GM12878 (cell line): ENCODE results near the gene IRF1. TPM values are rescaled to one million over a fixed set of nuclear protein-coding genes. Genes with fewer than 3 reads are reported as not detected.
A peak's percentile ranks its signal among the peaks of the same experiment; 100 is the strongest.

Experiments used
- ATAC-seq: fragments of 200-7000 bp; cut with Tn5 transposase; 3 replicates; pipeline ENCODE4 v1.9.1; 2020; ENCODE audit warnings: mild to moderate bottlenecking, moderate library complexity
- BruUV-seq: library from RNA; stranded (reverse); fragments of 400-500 nt; replicated peaks from 2 replicates; lab custom pipeline; 2021; lab: Mats Ljungman, UMichigan
- CTCF ChIA-PET: fragments of 300-600 bp; sonication (Branson Sonifier 250); formaldehyde crosslinking; extraction: SDS; loops from one replicate; lab custom pipeline; 2021; ENCODE audit warnings: inconsistent platforms; lab: Yijun Ruan, JAX
- POLR2A ChIA-PET: fragments of 350-600 bp; formaldehyde crosslinking; extraction: SDS; loops from one replicate; lab custom pipeline; 2021; ENCODE audit warnings: inconsistent platforms; lab: Charles Lee
- RAD21 ChIA-PET: fragments of 300-600 bp; sonication (Branson Sonifier 250); formaldehyde crosslinking; loops from one replicate; lab custom pipeline; 2023; ENCODE audit warnings: antibody characterized with exemption; ENCODE audit not compliant: unreplicated experiment; lab: Charles Lee
- SMC1A ChIA-PET: fragments of 300-600 bp; sonication (Branson Sonifier 250); formaldehyde crosslinking; loops from one replicate; lab custom pipeline; 2023; ENCODE audit not compliant: unreplicated experiment, uncharacterized antibody; lab: Charles Lee
- DNase-seq: peaks from one replicate; pipeline ENCODE4 v3.0.0-alpha.2; 2011; ENCODE audit warnings: low read depth, low spot score
- FAIRE-seq: peaks from 3 replicates; lab custom pipeline; 2011; peaks lifted over from hg19 to GRCh38; lab: Jason Lieb, UNC
- H2AFZ ChIP-seq: 2 replicates; pipeline ENCODE4 v1.6.0; 2011; ENCODE audit warnings: low read depth, low read length, control low read depth; ENCODE audit not compliant: control insufficient read depth
- H3K27ac ChIP-seq: 2 replicates; pipeline ENCODE4 v1.5.1; 2011; ENCODE audit warnings: control low read depth; ENCODE audit not compliant: control insufficient read depth, insufficient read depth
- H3K27me3 ChIP-seq, 2 experiments: replicated peaks in 1 of 2; 2 replicates each; pipeline versions ENCODE4 v1.6.0 to v1.6.1; 2011; ENCODE audit warnings: low read length in 1 of 2; ENCODE audit not compliant: control insufficient read depth in 2 of 2, insufficient read depth in 2 of 2
- H3K36me3 ChIP-seq, 2 experiments: 2 replicates each; pipeline ENCODE4 v1.5.1; 2011; ENCODE audit warnings: low read length in 1 of 2; ENCODE audit not compliant: control insufficient read depth in 2 of 2, insufficient read depth in 2 of 2
- H3K4me1 ChIP-seq: 2 replicates; pipeline ENCODE4 v1.6.1; 2011; ENCODE audit warnings: mild to moderate bottlenecking, low read length, moderate library complexity, mixed read lengths; ENCODE audit not compliant: control insufficient read depth, insufficient read depth
- H3K4me2 ChIP-seq: 2 replicates; pipeline ENCODE4 v1.6.0; 2011; ENCODE audit warnings: control low read depth; ENCODE audit not compliant: control insufficient read depth, insufficient read depth
- H3K4me3 ChIP-seq: fragments of 200-600 bp; sonication (generic); 2 replicates; pipeline ENCODE4 v1.5.1; 2016
- H3K79me2 ChIP-seq: 2 replicates; pipeline ENCODE4 v1.6.0; 2011; ENCODE audit warnings: low read length; ENCODE audit not compliant: control insufficient read depth, insufficient read depth
- H3K9ac ChIP-seq: 2 replicates; pipeline ENCODE4 v1.8.0; 2011; ENCODE audit warnings: low read length, control low read depth, mixed read lengths; ENCODE audit not compliant: control insufficient read depth, insufficient read depth
- H3K9me3 ChIP-seq: replicated peaks from 3 replicates; pipeline ENCODE4 v1.5.1; 2011; ENCODE audit warnings: mild to moderate bottlenecking, low read length; ENCODE audit not compliant: control insufficient read depth, insufficient read depth
- H4K20me1 ChIP-seq: 2 replicates; pipeline ENCODE4 v1.6.0; 2011; ENCODE audit not compliant: control insufficient read depth, insufficient read depth
- EZH2 ChIP-seq: IDR thresholded peaks from 2 replicates; pipeline ENCODE4 v1.6.1; 2012; ENCODE audit warnings: low read depth, mild to moderate bottlenecking, control low read depth, inconsistent platforms, low read length, borderline replicate concordance; ENCODE audit not compliant: control insufficient read depth
- IKZF2 ChIP-seq, 2 experiments: fragments of 450-650 bp; IDR thresholded peaks; 2 replicates each; pipeline ENCODE4 v1.6.1; 2017; ENCODE audit warnings: mild to moderate bottlenecking in 2 of 2, moderate library complexity in 2 of 2
- NFYA ChIP-seq: IDR thresholded peaks from 2 replicates; pipeline ENCODE4 v1.6.1; 2011; ENCODE audit warnings: low read depth, mild to moderate bottlenecking, low read length, improper control_type of control experiment, borderline replicate concordance
- POLR2A ChIP-seq: IDR thresholded peaks from 2 replicates; pipeline ENCODE4 v1.6.1; 2011; ENCODE audit warnings: low read depth, mild to moderate bottlenecking, low read length
- RAD21 ChIP-seq: IDR thresholded peaks from 2 replicates; pipeline ENCODE4 v1.6.1; 2011; ENCODE audit warnings: mild to moderate bottlenecking, low read depth, low read length, moderate library complexity; ENCODE audit not compliant: insufficient read depth
- WGBS: methylation state at CpG from one replicate; pipeline ENCODE4 v1.1.6; 2016; ENCODE audit warnings: low lambda C conversion rate; ENCODE audit not compliant: insufficient replicate concordance, insufficient coverage; ENCODE audit errors: missing lambda C conversion rate; 5-methylcytosine and 5-hydroxymethylcytosine counted together
- in situ Hi-C: fragments of 300-500 bp; cut with MboI; formaldehyde crosslinking; loops from 9 replicates; pipeline ENCODE4 v1.14.3; 2018; ENCODE audit warnings: mixed read lengths
- intact Hi-C: fragments of 100-400 bp; cut with micrococcal nuclease; formaldehyde crosslinking; loops from one replicate; pipeline ENCODE4 v1.14.2; 2022; ENCODE audit not compliant: unreplicated experiment
- polyA plus RNA-seq, 11 experiments: library from polyadenylated mRNA; depleted of rRNA in 4 of 11; unstranded in 6 of 11; stranded (reverse) in 5 of 11; fragments of >200 nt; fragmentation: Nextera tagmentation in 4 of 11; fragmentation: Illumina TruSeq in 1 of 11; extraction: Ambion mirVana in 4 of 11; extraction: Trizol in 1 of 11; gene quantifications; 1 replicate in 1 of 11; 2 replicates in 10 of 11; pipeline versions ENCODE4 v1.2.1 to v1.2.3, GENCODE V29; 2011 to 2016; ENCODE audit warnings: inconsistent platforms in 2 of 11, missing spikeins in 2 of 11, low read depth in 1 of 11
- total RNA-seq, 4 experiments: library from RNA; depleted of rRNA in 3 of 4; stranded (reverse); fragments of >200 nt in 3 of 4; fragmentation: Illumina TruSeq in 1 of 4; extraction: Trizol in 1 of 4; gene quantifications; 2 replicates each; pipeline versions ENCODE4 v1.2.1 to v1.2.3, GENCODE V29; 2013 to 2021
- TF ChIP-seq, protein P1 (sequence below): IDR thresholded peaks from 2 replicates; pipeline ENCODE4 v1.6.1; 2011; ENCODE audit warnings: borderline replicate concordance, low read depth, mild to moderate bottlenecking, moderate library complexity, mixed read lengths, low read length; ENCODE audit not compliant: insufficient read depth; ENCODE audit errors: extremely low read length

IRF1 gene
- total and polyA plus RNA-seq, 10 of the 15 experiments (the other 5 are each of a cell fraction or from before 2014, with no cell fraction given) = 6.9 to 68.0 (median 49.6) TPM

DNA sequence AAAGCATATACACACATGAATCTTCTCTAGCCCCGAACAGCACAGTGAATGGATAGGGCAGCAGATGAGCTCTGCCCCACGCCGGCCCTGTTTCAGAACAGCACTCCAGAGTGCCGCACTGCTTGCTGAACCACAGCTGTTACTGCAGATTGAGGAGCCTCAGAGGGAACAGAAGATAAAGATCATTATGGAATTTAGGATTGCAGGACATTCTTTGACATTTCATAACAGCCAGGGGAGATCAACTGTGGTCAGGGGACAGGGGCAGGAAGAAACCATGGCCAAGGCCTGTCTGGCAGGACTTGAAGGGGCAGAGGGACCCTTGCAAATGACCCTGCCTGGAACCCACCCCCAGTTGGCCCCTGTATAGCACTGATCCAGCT, 20.6 kb downstream of the IRF1 start:
- H3K27ac ChIP-seq = no peak overlapping the region
- 0 out of 2 replicates have a peak, but pooled peaks have one; percentile 2 for TF ChIP-seq POLR2A
- TF ChIP-seq, protein P1, sequence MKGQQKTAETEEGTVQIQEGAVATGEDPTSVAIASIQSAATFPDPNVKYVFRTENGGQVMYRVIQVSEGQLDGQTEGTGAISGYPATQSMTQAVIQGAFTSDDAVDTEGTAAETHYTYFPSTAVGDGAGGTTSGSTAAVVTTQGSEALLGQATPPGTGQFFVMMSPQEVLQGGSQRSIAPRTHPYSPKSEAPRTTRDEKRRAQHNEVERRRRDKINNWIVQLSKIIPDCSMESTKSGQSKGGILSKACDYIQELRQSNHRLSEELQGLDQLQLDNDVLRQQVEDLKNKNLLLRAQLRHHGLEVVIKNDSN = no peak
- TF ChIP-seq IKZF2 (IDR thresholded peaks at IDR 0.05) = no peak
- TF ChIP-seq NFYA = no peak
- TF ChIP-seq EZH2 = no peak
- TF ChIP-seq RAD21 = no peak
- TF ChIP-seq, all 136 proteins: peak for 1
- Histone ChIP-seq H3K9me3 (no peaks in the 10 kb centered on the region), H3K79me2 (peaks cover 6% of the 10 kb centered on the region), H3K36me3 (peaks cover 0 to 8% of the 10 kb centered on the region in 2 experiments), H2AFZ (no peak overlapping the region), H3K4me1 (peaks cover 60% of the 10 kb centered on the region), H3K4me3 (no peak overlapping the region), H3K27me3 (no peaks in the 10 kb centered on the region), H4K20me1 (no peaks in the 10 kb centered on the region), H3K4me2 (no peak overlapping the region), H3K9ac (no peak overlapping the region)
- ChIA-PET CTCF (interaction anchor here (0.6 to 12.8 kb wide), 6 partner anchors 9 to 50 kb away, joined by 3 to 139 read pairs (median 7); no protein-coding TSS in a partner anchor), RAD21 (interaction anchor here (0.7 to 2.7 kb wide), 8 partner anchors 9 to 56 kb away, joined by 3 to 9 read pairs (median 4); partner anchors contain the start of gene IRF1), SMC1A (interaction anchor here (1.2 to 15.9 kb wide), 6 partner anchors 9 to 50 kb away, joined by 4 to 300 read pairs (median 13); no protein-coding TSS in a partner anchor), POLR2A (interaction anchor here (0.9 to 16.7 kb wide), 8 partner anchors 10 to 55 kb away, joined by 3 to 178 read pairs (median 5); partner anchors contain the start of gene IRF1)
- WGBS = 88% methylated on average over 4 of the region's 4 CpGs
- intact Hi-C loops = no loop called here
- FAIRE-seq (no peak), DNase-seq (no peak), ATAC-seq (no peak)
- BruUV-seq = no TSS peak
- in situ Hi-C loops = loop anchor here (5.0 kb wide), 1 partner anchor 48 kb away; no protein-coding TSS in a partner anchor
